K562 (cell line): Measurements from ENCODE around the gene ZNF717. TPM values are rescaled to one million over a fixed set of nuclear protein-coding genes. Genes with fewer than 3 reads are reported as not detected.
"Not testable (repeated sequence)": the region's sequence is repeated elsewhere in the genome, so short reads cannot be mapped to it uniquely, and the experiment has no call there.

ENCODE experiments used
- ATF7 ChIP-seq: fragments of 450-650 bp; IDR thresholded peaks from 2 replicates; pipeline ENCODE4 v1.7.1; 2014; ENCODE audit warnings: mild to moderate bottlenecking, moderate library complexity
- ELF1 ChIP-seq: fragments of 200-800 bp; sonication (Bioruptor generic); IDR thresholded peaks from 2 replicates; pipeline ENCODE4 v1.6.1; 2016; ENCODE audit warnings: missing genetic modification characterization, missing compliant biosample characterization
- HCFC1 ChIP-seq: IDR thresholded peaks from 2 replicates; pipeline ENCODE4 v1.6.1; 2012; ENCODE audit warnings: low read depth, low read length, improper control_type of control experiment
- MEIS2 ChIP-seq: fragments of 450-650 bp; IDR thresholded peaks from 2 replicates; pipeline ENCODE4 v1.6.1; 2014; ENCODE audit warnings: mild to moderate bottlenecking; ENCODE audit not compliant: partially characterized antibody
- NFIC ChIP-seq: fragments of 450-650 bp; IDR thresholded peaks from 2 replicates; pipeline ENCODE4 v1.6.1; 2017; ENCODE audit warnings: mild to moderate bottlenecking, inconsistent platforms
- PHF8 ChIP-seq: fragments of 200-600 bp; sonication (generic); IDR thresholded peaks from 2 replicates; pipeline ENCODE4 v1.6.1; 2012; ENCODE audit warnings: mixed run types, mild to moderate bottlenecking, inconsistent platforms, low read length, moderate library complexity, borderline replicate concordance
- POLR2G ChIP-seq: fragments of 200-400 bp; formaldehyde crosslinking; IDR thresholded peaks from 2 replicates; pipeline ENCODE4 v1.6.1; 2017; ENCODE audit warnings: low read depth, mild to moderate bottlenecking, antibody characterized with exemption, low read length, moderate library complexity
- POLR2H ChIP-seq: IDR thresholded peaks from 2 replicates; pipeline ENCODE4 v1.6.1; 2016; ENCODE audit warnings: missing genetic modification characterization, low read depth, mild to moderate bottlenecking, control low read depth, missing compliant biosample characterization, moderate library complexity
- TAF9B ChIP-seq: fragments of 450-650 bp; IDR thresholded peaks from 2 replicates; pipeline ENCODE4 v1.6.1; 2018; ENCODE audit warnings: mild to moderate bottlenecking; ENCODE audit not compliant: partially characterized antibody
- ZBTB40 ChIP-seq, 2 experiments: fragments of 450-650 bp in 1 of 2; sonication (generic) in 1 of 2; formaldehyde crosslinking in 1 of 2; IDR thresholded peaks; 2 replicates each; pipeline versions ENCODE4 v1.7.1 to v1.9.0; 2016 to 2022; ENCODE audit warnings: inconsistent platforms in 1 of 2, mild to moderate bottlenecking in 1 of 2, missing genetic modification reagents in 1 of 2
- polyA plus RNA-seq, 8 experiments: library from polyadenylated mRNA; depleted of rRNA in 4 of 8; stranded (reverse) in 5 of 8; unstranded in 3 of 8; fragments of >200 nt; fragmentation: Nextera tagmentation in 2 of 8; fragmentation: Illumina TruSeq in 1 of 8; extraction: Ambion mirVana in 2 of 8; extraction: Trizol in 1 of 8; gene quantifications; 2 replicates each; pipeline versions ENCODE4 v1.2.1 to v1.2.3, GENCODE V29; 2011 to 2014; ENCODE audit warnings: inconsistent platforms in 1 of 8, missing spikeins in 1 of 8
- total RNA-seq, 7 experiments: library from RNA; depleted of rRNA in 6 of 7; stranded (reverse); fragments of >200 nt in 6 of 7; fragmentation: Illumina TruSeq in 2 of 7; extraction: Trizol in 2 of 7; gene quantifications; 2 replicates each; pipeline versions ENCODE4 v1.2.1 to v1.2.3, GENCODE V29; 2011 to 2021; ENCODE audit warnings: low replicate concordance in 1 of 7
- TF ChIP-seq, protein P1 (sequence below): fragments of 450-650 bp; IDR thresholded peaks from 2 replicates; pipeline ENCODE4 v1.6.1; 2016; ENCODE audit warnings: antibody characterized with exemption

ZNF717 gene
- total and polyA plus RNA-seq, 9 of the 15 experiments (the other 6 are each of a cell fraction or from before 2014, with no cell fraction given) = 3.6 to 24.2 (median 8.2) TPM

DNA sequence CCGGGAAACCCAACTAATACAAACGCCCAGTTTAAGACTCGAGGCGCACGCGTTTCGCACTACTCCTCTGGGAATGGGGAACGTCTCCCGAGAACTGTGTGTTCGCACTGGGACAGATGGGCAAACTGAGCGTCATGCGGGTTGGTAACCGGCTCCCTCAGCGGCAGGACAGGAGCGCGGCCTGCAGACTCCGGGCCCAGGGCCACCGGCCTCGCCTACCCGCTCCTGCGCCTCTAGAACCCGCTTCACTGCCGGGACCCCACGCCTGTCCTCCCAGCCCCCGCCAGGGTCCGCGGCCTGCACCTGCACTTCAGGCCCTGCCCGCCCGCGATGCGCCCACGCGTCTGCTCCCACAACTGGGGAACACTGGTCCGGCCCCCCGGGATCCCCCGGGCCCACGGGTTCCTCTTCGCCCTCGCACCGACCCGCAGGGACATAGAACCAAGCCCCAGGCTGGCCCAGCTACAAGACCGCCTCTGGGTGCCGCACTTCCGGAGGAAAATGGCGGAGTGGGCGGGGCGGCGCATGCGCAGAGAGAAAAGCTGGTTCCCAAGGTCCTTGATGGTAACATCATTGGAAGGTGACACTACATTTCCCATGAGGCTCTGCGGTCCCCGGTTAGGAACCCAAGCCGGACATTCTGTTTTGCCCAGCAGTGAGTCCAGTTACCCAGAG is at the start of gene ZNF717 (continued):
- TF ChIP-seq, protein P1, sequence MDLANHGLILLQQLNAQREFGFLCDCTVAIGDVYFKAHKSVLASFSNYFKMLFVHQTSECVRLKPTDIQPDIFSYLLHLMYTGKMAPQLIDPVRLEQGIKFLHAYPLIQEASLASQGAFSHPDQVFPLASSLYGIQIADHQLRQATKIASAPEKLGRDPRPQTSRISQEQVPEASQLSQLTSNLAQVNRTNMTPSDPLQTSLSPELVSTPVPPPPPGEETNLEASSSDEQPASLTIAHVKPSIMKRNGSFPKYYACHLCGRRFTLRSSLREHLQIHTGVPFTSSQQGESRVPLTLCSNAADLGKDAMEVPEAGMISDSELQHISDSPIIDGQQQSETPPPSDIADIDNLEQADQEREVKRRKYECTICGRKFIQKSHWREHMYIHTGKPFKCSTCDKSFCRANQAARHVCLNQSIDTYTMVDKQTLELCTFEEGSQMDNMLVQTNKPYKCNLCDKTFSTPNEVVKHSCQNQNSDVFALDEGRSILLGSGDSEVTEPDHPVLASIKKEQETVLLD = peak; percentile 95
- TF ChIP-seq ZBTB40 (IDR thresholded peaks at IDR 0.05) (peak; percentile 61), HCFC1 (peak; percentile 76), TAF9B (peak; percentile 44), ELF1 (tag) (peak; percentile 73), NFIC (peak; percentile 66), POLR2G (peak; percentile 82), PHF8 (peak; percentile 65; the same call in 1 of the 2 replicates), POLR2H (tag) (0 out of 2 replicates have a peak, but pooled peaks have one; percentile 26), MEIS2 (peak; percentile 70), ATF7 (peak; percentile 45)
- TF ChIP-seq ZBTB40 (CRISPR knock-in tag; IDR thresholded peaks at IDR 0.05) = not testable (repeated sequence)
